HepG2 (cell line): ENCODE data around the gene CELSR2. TPM values are rescaled to one million over a fixed set of nuclear protein-coding genes. Genes with fewer than 3 reads are reported as not detected.

ENCODE experiments used
- BHLHE40 ChIP-seq: IDR thresholded peaks from 2 replicates; pipeline ENCODE4 v1.6.1; 2011; ENCODE audit warnings: low read length, improper control_type of control experiment
- TMF1 ChIP-seq: sonication (generic); formaldehyde crosslinking; IDR thresholded peaks from 2 replicates; pipeline ENCODE4 v1.8.1; 2022; ENCODE audit warnings: low read depth, missing genetic modification reagents
- ZNF746 ChIP-seq: sonication (generic); formaldehyde crosslinking; IDR thresholded peaks from 2 replicates; pipeline ENCODE4 v1.8.0; 2022; ENCODE audit warnings: mild to moderate bottlenecking, missing genetic modification reagents
- ZNF782 ChIP-seq: sonication (generic); formaldehyde crosslinking; IDR thresholded peaks from 2 replicates; pipeline ENCODE4 v1.4.0; 2020; ENCODE audit warnings: missing genetic modification reagents, mild to moderate bottlenecking, borderline replicate concordance
- polyA plus RNA-seq, 8 experiments: library from polyadenylated mRNA; depleted of rRNA in 3 of 8; stranded (reverse) in 7 of 8; unstranded in 1 of 8; fragments of >200 nt; fragmentation: Illumina TruSeq in 4 of 8; extraction: Trizol in 4 of 8; gene quantifications; 2 replicates each; pipeline versions ENCODE4 v1.2.1 to v1.2.3, GENCODE V29; 2011 to 2016; ENCODE audit warnings: low read depth in 4 of 8, missing spikeins in 1 of 8, mixed read lengths in 1 of 8; ENCODE audit not compliant: insufficient read depth in 1 of 8
- total RNA-seq, 5 experiments: library from RNA; depleted of rRNA; stranded (reverse); fragments of >200 nt; fragmentation: Illumina TruSeq; extraction: Trizol; gene quantifications; 2 replicates each; pipeline ENCODE4 v1.2.3, GENCODE V29; 2016; ENCODE audit warnings: low read depth in 1 of 5
- TF ChIP-seq, protein P1 (sequence below), 2 experiments: sonication (generic) in 1 of 2; formaldehyde crosslinking in 1 of 2; IDR thresholded peaks; 2 replicates each; pipeline versions ENCODE4 v1.6.1 to v1.9.0; 2014 to 2022; ENCODE audit warnings: antibody characterized with exemption in 1 of 2, borderline replicate concordance in 1 of 2, inconsistent platforms in 1 of 2, low read depth in 1 of 2, missing genetic modification reagents in 1 of 2
- TF ChIP-seq, protein P2 (sequence below): sonication (generic); formaldehyde crosslinking; IDR thresholded peaks from 2 replicates; pipeline ENCODE4 v1.4.0; 2020; ENCODE audit warnings: missing genetic modification reagents, mild to moderate bottlenecking, borderline replicate concordance

The CELSR2 gene
- total and polyA plus RNA-seq, 2 of the 13 experiments (the other 11 are each of a cell fraction or from before 2014, with no cell fraction given) = 4.0 to 6.6 TPM

DNA sequence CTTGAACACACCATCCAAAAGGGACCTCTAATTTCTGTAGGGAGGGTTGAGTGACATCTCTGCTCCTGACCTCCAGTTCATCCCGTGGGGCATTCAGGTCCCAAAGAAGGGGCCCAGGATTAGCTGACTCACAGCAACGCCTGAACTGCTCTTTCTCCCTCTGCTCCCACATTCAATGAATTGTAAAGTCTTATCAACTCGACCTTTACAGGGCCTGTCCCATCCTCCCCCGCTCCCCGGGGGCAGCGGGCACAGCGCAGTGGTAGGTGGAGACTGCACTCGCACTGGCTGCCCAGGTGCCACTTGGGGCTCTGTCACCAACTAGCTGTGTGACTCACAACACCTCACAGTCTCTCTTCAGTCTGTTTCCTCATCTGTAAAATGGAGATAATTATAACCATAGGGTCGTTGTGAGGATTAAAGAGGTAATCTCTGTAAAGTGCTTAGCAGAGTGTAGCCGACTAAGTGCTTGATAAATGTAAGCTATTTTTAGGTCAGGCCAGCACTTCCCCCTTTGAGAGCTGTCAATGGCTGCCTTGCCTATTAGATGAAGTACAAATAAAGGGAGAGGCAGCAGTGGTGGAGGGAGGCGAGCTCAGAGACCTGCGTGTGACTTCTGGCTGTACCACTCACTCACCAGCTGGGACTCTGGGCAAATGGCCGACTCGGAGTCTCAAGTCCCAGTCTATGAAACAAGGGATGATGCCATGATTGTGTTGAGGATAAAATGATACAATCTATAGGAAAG lies 58.1 kb downstream of the CELSR2 start (continued):
- TF ChIP-seq, protein P1, sequence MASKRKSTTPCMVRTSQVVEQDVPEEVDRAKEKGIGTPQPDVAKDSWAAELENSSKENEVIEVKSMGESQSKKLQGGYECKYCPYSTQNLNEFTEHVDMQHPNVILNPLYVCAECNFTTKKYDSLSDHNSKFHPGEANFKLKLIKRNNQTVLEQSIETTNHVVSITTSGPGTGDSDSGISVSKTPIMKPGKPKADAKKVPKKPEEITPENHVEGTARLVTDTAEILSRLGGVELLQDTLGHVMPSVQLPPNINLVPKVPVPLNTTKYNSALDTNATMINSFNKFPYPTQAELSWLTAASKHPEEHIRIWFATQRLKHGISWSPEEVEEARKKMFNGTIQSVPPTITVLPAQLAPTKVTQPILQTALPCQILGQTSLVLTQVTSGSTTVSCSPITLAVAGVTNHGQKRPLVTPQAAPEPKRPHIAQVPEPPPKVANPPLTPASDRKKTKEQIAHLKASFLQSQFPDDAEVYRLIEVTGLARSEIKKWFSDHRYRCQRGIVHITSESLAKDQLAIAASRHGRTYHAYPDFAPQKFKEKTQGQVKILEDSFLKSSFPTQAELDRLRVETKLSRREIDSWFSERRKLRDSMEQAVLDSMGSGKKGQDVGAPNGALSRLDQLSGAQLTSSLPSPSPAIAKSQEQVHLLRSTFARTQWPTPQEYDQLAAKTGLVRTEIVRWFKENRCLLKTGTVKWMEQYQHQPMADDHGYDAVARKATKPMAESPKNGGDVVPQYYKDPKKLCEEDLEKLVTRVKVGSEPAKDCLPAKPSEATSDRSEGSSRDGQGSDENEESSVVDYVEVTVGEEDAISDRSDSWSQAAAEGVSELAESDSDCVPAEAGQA (IDR thresholded peaks at IDR 0.05; ENCODE audit: low read depth) = no peak
- TF ChIP-seq, protein P1 (CRISPR knock-in tag; IDR thresholded peaks at IDR 0.05; ENCODE audit: borderline replicate concordance) = no peak
- TF ChIP-seq, protein P2, sequence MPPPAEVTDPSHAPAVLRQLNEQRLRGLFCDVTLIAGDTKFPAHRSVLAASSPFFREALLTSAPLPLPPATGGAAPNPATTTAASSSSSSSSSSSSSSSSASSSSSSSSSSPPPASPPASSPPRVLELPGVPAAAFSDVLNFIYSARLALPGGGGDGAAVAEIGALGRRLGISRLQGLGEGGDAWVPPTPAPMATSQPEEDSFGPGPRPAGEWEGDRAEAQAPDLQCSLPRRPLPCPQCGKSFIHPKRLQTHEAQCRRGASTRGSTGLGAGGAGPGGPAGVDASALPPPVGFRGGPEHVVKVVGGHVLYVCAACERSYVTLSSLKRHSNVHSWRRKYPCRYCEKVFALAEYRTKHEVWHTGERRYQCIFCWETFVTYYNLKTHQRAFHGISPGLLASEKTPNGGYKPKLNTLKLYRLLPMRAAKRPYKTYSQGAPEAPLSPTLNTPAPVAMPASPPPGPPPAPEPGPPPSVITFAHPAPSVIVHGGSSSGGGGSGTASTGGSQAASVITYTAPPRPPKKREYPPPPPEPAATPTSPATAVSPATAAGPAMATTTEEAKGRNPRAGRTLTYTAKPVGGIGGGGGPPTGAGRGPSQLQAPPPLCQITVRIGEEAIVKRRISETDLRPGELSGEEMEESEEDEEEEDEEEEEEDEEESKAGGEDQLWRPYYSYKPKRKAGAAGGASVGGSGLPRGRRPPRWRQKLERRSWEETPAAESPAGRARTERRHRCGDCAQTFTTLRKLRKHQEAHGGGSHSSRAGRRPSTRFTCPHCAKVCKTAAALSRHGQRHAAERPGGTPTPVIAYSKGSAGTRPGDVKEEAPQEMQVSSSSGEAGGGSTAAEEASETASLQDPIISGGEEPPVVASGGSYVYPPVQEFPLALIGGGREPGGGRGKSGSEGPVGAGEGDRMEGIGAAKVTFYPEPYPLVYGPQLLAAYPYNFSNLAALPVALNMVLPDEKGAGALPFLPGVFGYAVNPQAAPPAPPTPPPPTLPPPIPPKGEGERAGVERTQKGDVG (CRISPR knock-in tag) = no peak
- TF ChIP-seq TMF1 (CRISPR knock-in tag) (no peak), ZNF746 (CRISPR knock-in tag) (0 out of 2 replicates have a peak, but pooled peaks have one; percentile 14), BHLHE40 (no peak), ZNF782 (CRISPR knock-in tag) (no peak)
